Stimulated activated CD4-positive, alpha-beta T cell treated with anti-CD3 and anti-CD28 coated beads, Interleukin-2, amount 100 ng/mL, for 24 hours (primary cell): ENCODE results near the gene TRAPPC2.

Experiments used
- DNase-seq, 2 donors: peaks; one replicate each; pipeline ENCODE4 v3.0.0-alpha.2; 2020

TRAPPC2 gene

GRCh38 chrX:13734278-13735172 lies at the start of gene TRAPPC2, which contains the start of gene OFD1:
Gene TRAPPC2, minus strand, starts transcription at chrX:13734620. Its CDS starts 14,657 bp downstream, at chrX:13719963.
Gene OFD1, plus strand, starts transcription at chrX:13734748. Its CDS starts 324 bp downstream, at chrX:13735072.
- peak; percentile 86 to 87 for DNase-seq

- DNase-seq: no peak
These were observed 46.5 kb upstream of the TRAPPC2 start for GRCh38 chrX:13780868-13781427.

GRCh38 chrX:13778916-13779315 lies 44.5 kb upstream of the TRAPPC2 start:
- no peak for DNase-seq

GRCh38 chrX:13776387-13776786 lies 42.0 kb upstream of the TRAPPC2 start:
- no peak for DNase-seq

- DNase-seq: no peak
These were observed 41.4 kb upstream of the TRAPPC2 start for GRCh38 chrX:13775837-13776236.

GRCh38 chrX:13774696-13775095 lies 40.3 kb upstream of the TRAPPC2 start:
- DNase-seq: no peak

GRCh38 chrX:13770013-13770535 lies 35.7 kb upstream of the TRAPPC2 start:
- DNase-seq: no peak

GRCh38 chrX:13768939-13769338 lies 34.5 kb upstream of the TRAPPC2 start:
- no peak for DNase-seq

GRCh38 chrX:13764765-13765164 lies 30.3 kb upstream of the TRAPPC2 start:
- no peak for DNase-seq

- DNase-seq: no peak
These were observed 29.9 kb upstream of the TRAPPC2 start for GRCh38 chrX:13764281-13764680.

- DNase-seq: no peak
These were observed 29.1 kb upstream of the TRAPPC2 start for GRCh38 chrX:13763489-13763888.

GRCh38 chrX:13761606-13762414 lies 27.4 kb upstream of the TRAPPC2 start:
- DNase-seq: no peak

- DNase-seq: no peak
These were observed 26.0 kb upstream of the TRAPPC2 start for GRCh38 chrX:13760426-13760825.

- no peak for DNase-seq
These were observed 24.8 kb upstream of the TRAPPC2 start for GRCh38 chrX:13759152-13759718.

GRCh38 chrX:13756381-13756780 lies 22.0 kb upstream of the TRAPPC2 start:
- no peak for DNase-seq

GRCh38 chrX:13755254-13755653 lies 20.8 kb upstream of the TRAPPC2 start:
- no peak for DNase-seq

GRCh38 chrX:13754765-13755164 lies 20.3 kb upstream of the TRAPPC2 start:
- DNase-seq: no peak

GRCh38 chrX:13752646-13753045 lies 18.2 kb upstream of the TRAPPC2 start:
- no peak for DNase-seq

GRCh38 chrX:13752141-13752540 lies 17.7 kb upstream of the TRAPPC2 start:
- DNase-seq: no peak

GRCh38 chrX:13750812-13751211 lies 16.4 kb upstream of the TRAPPC2 start:
- no peak for DNase-seq

- no peak for DNase-seq
These were observed 15.8 kb upstream of the TRAPPC2 start for GRCh38 chrX:13750204-13750603.

GRCh38 chrX:13748486-13748885 lies 14.1 kb upstream of the TRAPPC2 start:
- no peak for DNase-seq

- DNase-seq: no peak
These were observed 13.4 kb upstream of the TRAPPC2 start for GRCh38 chrX:13747836-13748235.
